Activated CD8-positive, alpha-beta memory T cell treated with anti-CD3 and anti-CD28 coated beads, Interleukin-2, amount 50 U/mL, for 4 hours (primary cell): Measurements from ENCODE around the gene RASA3.

ENCODE experiments used
- DNase-seq: peaks from one replicate; pipeline ENCODE4 v3.0.0-alpha.2; 2020

Gene RASA3

DNA sequence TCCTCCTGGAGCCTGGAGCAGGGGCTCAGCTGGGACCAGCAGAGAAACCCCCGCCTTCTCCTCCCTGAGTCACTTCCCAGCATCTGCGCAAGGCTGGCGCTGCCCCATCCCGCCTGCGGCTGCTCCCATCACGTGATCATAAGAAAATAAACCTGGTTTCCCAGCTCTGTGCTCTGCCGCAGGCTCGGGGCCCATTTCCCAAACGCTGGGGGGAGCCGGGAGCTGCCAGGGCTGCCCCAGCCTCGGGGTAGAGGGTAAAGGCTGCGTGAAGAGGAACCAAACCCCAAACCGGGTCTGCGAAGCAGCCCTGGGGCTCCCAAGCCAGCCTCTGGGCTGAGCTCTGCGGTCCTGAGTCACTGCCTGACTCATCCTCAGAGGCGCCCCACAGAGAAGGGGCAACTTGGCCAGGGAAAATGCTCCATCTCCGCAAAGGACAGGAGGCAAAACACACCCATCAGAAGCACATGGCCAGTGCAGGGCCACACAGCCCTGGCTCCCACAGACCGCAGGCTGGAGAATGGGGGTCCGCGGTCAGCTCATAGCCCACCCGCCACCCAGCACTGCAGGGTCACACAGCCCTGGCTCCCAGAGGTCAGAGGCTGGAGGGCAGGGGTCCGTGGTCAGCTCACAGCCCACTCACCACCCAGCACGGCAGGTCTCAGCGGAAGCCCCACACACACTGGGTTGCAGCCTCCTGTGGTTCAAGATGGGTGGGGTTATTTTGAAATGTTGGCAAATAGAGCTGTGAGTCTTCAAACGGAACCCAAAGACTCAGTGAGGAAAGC lies 67.1 kb downstream of the RASA3 start:
- DNase-seq, result peak; percentile 82

DNA sequence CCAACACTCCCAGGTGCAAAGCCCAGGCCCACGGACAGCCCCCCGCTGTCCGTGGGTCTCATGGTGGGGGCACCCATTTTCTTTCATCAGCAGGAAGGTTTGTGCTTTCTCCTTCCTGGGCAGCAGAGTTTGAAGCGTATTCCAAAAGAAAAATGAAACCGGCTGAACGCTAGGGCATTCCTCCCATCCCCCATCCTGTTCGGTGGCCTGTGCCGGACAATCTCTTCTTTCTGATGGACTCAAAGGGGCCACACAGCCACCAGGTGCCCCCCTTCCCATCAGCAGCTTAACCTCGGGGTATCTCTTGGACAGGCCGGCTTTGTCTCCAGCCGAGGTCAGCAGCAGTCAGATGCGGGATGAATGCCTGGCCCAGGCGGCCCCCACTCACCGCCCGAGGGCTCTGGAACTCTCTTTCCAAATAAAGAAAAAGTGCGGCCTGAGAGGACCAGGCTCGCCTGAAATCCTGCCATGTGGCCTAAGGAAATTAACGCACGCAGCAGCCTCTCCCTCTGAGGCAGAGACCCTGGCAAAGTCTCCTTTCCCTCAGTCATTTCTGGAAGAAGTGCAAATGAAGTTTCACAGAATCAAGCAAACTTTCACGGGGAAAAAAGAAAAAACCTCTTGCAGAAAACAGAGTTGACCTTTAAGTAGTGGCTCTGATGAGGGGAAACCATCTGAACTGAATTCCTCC lies 67.8 kb downstream of the RASA3 start:
- DNase-seq, result no peak

GRCh38 chr13:114063545-114064449 lies 68.6 kb downstream of the RASA3 start:
- no peak for DNase-seq

- no peak for DNase-seq
Measured at GRCh38 chr13:114062754-114063153, 69.7 kb downstream of the RASA3 start.

GRCh38 chr13:114062341-114062740 lies 70.1 kb downstream of the RASA3 start:
- DNase-seq, result no peak

DNA sequence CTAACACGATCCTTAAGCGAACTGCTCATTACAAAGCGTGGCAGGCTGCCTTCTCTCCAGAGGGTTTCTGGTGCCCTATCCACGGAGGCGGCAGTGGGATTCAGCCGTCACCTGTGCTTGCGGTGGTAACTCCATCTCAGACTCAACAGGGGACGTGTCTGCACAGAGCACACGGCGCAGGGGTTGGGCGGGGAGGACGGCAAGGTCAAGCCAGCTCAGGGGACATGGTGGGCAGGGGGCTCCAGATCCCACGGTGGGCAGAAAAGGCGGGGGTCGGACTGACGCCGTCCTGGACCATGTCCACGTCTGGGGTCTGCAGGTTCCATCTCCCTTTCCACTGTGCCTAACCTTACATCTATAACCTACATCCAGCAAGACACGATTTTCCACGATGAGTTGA lies 70.7 kb downstream of the RASA3 start:
- no peak for DNase-seq

GRCh38 chr13:114061047-114061446 lies 71.4 kb downstream of the RASA3 start:
- DNase-seq, result no peak

GRCh38 chr13:114059946-114060860 lies 72.2 kb downstream of the RASA3 start:
- DNase-seq, result no peak

GRCh38 chr13:114059428-114059827 lies 73.0 kb downstream of the RASA3 start:
- DNase-seq, result no peak

DNA sequence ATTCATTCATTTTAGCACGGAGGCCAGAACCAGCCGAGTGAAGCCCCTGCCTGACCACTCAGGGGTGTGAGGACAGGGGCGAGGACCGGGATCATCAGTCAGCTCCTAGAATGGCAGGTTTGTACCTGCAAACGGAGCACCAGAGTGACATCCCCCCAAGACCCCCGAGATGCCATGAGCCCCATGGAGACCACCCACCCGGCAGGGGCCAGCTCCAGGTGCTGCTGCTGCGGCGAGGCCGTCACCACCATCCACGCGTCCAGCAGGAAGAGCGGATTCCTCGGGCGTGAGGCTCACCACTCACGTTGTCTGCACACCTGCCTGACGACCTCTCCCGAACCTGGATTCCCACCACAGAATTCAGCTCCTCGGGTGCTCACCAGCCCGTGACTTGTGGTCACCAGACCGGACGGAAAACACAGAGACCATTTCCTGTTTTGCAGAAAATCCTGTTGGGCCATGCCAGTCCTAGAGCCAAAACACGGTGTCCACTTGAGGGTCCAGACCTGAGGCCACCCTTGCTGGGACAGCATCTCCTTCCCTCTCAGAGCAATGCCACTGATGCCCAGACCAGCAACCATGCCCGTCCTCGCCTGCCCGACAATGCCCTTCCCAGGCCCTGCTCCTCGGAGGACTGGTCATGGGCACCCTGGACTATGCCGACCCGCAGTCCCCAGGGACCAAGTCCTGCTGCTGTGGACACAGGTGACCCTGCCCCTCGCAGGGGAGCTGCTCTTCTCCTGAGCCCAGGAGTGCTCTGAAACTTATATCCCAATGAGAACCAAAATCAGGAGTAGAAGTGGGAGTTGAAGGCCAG lies 74.2 kb downstream of the RASA3 start:
- no peak for DNase-seq

DNA sequence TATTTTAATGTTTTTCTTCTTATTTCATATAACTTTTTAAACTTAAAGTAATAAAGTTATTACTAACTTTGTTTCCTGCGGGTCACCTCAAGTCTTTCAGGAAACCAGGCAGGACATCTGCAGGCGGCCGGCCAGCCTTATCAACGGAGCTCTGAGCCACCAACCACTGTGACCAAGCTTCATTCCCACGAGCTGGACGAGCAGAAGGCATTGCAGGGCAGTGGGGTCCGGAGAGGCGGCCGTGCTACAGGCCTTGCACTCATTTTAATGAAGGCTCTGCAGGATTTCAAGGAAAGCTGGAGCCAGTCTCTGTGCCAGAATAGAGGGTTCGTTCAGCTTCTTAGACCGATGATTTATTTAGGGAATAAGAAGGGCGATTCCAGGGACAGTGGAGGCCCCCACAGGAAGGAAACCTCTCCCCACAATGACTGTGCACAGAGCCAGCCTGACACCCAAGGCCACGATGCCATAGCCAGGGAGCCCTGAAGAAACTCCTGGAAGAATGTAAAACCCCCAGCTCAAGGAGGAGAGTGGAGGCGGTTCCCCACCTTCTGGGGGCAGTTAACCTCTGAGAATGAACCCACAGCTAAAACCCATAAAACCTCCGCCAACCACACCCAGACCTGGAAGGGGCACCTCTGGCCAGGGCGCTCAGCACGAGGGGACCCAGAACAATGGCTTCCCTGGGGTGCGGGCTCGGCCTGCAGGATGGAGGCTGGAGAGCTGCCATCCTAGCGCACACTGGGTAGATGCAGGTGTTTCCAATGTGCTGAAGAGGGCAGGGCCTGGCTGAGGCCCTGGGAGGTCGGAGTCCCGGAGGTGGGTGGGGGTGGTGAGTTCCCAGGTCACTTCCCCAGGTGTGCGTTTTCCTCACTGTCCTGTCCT lies 75.0 kb downstream of the RASA3 start:
- DNase-seq, result no peak

GRCh38 chr13:114056205-114057013 lies 76.0 kb downstream of the RASA3 start:
- no peak for DNase-seq

GRCh38 chr13:114055766-114056165 lies 76.7 kb downstream of the RASA3 start:
- no peak for DNase-seq

GRCh38 chr13:114054830-114055439 lies 77.5 kb downstream of the RASA3 start:
- DNase-seq, result no peak

DNA sequence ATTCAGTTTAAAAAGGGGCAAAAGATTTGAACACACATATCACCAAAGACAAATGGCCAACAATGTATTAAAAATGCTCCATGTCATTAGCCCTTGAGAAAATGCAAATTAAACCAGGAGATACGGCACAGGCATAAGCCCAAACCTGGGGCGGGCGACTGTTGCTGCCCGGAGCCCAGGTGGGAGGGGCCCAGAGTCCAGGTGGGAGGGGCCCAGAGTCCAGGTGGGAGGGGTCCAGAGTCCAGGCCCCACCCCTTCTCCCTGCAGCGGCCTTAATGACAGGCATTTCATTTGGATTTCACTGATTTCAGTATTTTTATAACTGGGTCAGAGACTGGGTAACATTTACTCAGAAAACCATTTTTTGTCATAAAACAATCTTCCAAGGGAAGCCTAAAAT lies 78.2 kb downstream of the RASA3 start:
- DNase-seq, result no peak

- DNase-seq, result no peak
Measured at GRCh38 chr13:114053026-114053425, 79.4 kb downstream of the RASA3 start.

DNA sequence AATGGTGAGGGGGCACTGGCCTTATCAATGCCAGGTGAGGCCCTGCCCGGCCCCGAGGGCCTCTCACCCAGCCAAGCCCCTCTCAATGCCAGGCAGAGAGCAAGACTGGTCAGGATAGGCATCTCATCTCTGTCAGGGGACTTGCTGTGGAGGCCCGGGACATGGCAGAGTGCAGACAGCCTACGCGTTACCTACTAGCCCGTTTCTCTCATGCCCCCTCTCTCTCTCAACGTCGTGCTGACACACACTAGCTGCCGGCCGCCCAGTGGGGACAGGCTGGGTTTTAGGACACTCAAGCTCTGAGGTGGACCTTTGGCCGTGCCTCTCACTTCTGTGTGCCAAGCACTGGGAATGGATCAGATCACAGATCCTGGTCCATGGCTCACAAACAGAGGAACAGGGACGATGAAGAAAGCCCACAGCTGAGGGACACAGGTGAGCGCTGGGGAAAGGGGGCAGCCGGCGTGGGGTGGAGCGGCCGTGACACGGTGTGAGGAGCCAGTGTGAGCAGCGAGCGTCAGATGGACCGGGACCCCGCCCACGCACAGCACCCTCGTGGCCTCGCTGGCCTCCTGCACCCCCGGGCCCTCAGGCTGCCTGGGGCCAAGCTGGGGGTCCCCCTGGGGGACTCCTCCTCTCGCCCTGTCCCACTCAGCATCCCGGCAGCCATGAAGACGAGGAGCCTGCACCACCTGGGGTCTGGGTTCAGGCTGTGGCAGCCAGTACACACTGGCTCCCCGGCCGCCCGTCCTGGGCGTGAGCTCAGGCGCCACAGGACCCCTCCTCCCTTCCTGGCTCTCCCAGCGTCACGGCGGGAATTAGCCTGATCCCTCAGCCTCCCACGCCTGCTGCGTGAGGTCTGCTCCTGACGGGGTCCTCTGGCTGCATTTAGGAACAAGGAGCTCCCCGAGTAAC lies 81.6 kb downstream of the RASA3 start:
- DNase-seq, result no peak

- no peak for DNase-seq
Measured at GRCh38 chr13:114049626-114050101, 82.8 kb downstream of the RASA3 start.
